Measurements from ENCODE around the gene PLA2G2E. TPM values are rescaled to one million over a fixed set of nuclear protein-coding genes. Genes with fewer than 3 reads are reported as not detected.

Gene PLA2G2E
- total RNA-seq, 2 donors from 2014 or later = not detected

DNA sequence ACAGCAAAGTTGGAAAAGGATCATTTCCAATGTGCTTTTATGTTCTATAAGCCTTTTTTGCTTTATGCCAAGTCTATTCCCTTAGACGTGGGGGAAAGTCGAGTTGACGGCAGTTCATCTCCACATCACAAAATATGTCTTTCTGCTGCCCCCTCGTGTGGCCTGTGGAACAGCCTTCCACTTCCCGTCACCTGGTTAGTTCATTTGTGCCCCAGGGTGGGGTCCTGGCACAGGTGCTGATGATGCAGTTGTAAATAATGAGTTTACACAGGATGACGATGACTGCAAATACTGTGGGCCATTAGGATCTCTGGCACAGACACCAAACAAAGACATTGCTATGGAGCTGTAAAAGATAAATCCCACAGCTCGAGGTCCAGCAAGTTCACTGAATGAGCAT is 51.2 kb downstream of the PLA2G2E start:
- no peak overlapping the region for H3K4me3 ChIP-seq
- H3K27ac ChIP-seq = no peak overlapping the region
- H3K9me3 ChIP-seq = no peaks in the 10 kb centered on the region
- H3K36me3 ChIP-seq = no peaks in the 10 kb centered on the region
- no peak for DNase-seq (ENCODE audit: low spot score)
- ATAC-seq (ENCODE audit: insufficient number of reproducible peaks, low FRiP score, low read depth) = no peak
- no peaks in the 10 kb centered on the region for H3K4me1 ChIP-seq (ENCODE audit: control insufficient read depth in 1 of 2, low read depth in 2 of 2)
- TF ChIP-seq, protein P1, sequence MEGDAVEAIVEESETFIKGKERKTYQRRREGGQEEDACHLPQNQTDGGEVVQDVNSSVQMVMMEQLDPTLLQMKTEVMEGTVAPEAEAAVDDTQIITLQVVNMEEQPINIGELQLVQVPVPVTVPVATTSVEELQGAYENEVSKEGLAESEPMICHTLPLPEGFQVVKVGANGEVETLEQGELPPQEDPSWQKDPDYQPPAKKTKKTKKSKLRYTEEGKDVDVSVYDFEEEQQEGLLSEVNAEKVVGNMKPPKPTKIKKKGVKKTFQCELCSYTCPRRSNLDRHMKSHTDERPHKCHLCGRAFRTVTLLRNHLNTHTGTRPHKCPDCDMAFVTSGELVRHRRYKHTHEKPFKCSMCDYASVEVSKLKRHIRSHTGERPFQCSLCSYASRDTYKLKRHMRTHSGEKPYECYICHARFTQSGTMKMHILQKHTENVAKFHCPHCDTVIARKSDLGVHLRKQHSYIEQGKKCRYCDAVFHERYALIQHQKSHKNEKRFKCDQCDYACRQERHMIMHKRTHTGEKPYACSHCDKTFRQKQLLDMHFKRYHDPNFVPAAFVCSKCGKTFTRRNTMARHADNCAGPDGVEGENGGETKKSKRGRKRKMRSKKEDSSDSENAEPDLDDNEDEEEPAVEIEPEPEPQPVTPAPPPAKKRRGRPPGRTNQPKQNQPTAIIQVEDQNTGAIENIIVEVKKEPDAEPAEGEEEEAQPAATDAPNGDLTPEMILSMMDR (IDR thresholded peaks at IDR 0.05) = no peak
- no peaks in the 10 kb centered on the region for H3K27me3 ChIP-seq (replicated peaks; ENCODE audit: insufficient read depth)

Other genes starting within 250 kb of the PLA2G2E start
- 10 to 100 TPM; 33.2 to 33.4 TPM for gene TMCO4, start 123.7 kb downstream of the PLA2G2E start, total RNA-seq
- gene RNF186, start 108.3 kb downstream of the PLA2G2E start, total RNA-seq = not detected
- 1 to 10 TPM; 3.9 to 7.1 TPM for gene OTUD3, start 41.2 kb downstream of the PLA2G2E start, total RNA-seq
- 100 to 1,000 TPM in 1 of 2 donors, 10 to 100 TPM in 1; 65.1 to 200 TPM for gene PLA2G2A, start 56.0 kb upstream of the PLA2G2E start, total RNA-seq
- 10 to 100 TPM; 18.7 to 19.2 TPM for gene PLA2G5, start 146.6 kb upstream of the PLA2G2E start, total RNA-seq
- not detected for gene PLA2G2D, start 195.9 kb upstream of the PLA2G2E start, total RNA-seq
- not detected for gene PLA2G2F, start 215.7 kb upstream of the PLA2G2E start, total RNA-seq

All from thoracic aorta (tissue), 2 donors.